Activated CD8-positive, alpha-beta T cell treated with anti-CD3 and anti-CD28 coated beads for 36 hours (primary cell): ENCODE measurements around the gene CFAP299. TPM values are rescaled to one million over a fixed set of nuclear protein-coding genes. Genes with fewer than 3 reads are reported as not detected.

Experiments
- ATAC-seq: fragments of 200-7000 bp; cut with Tn5 transposase; one replicate; pipeline ENCODE4 v1.10.0; 2021; ENCODE audit warnings: mild to moderate bottlenecking, moderate library complexity
- CTCF ChIA-PET: fragments of 350-600 bp; sonication (Branson Sonifier 250); formaldehyde crosslinking; loops from one replicate; lab custom pipeline; 2021; ENCODE audit warnings: antibody characterized with exemption; lab: Charles Lee
- POLR2A ChIA-PET: fragments of 350-600 bp; sonication (Branson Sonifier 250); formaldehyde crosslinking; loops from one replicate; lab custom pipeline; 2021; ENCODE audit warnings: antibody characterized with exemption; lab: Charles Lee
- DNase-seq: peaks from one replicate; pipeline ENCODE4 v3.0.0-alpha.2; 2020
- H3K27ac Mint-ChIP-seq: one replicate; pipeline ENCODE4 v1.8.0; 2021; ENCODE audit warnings: mild to moderate bottlenecking, mixed read lengths
- H3K27me3 Mint-ChIP-seq: one replicate; pipeline ENCODE4 v1.8.0; 2021; ENCODE audit warnings: mixed read lengths
- H3K36me3 Mint-ChIP-seq: one replicate; pipeline ENCODE4 v1.8.0; 2021; ENCODE audit warnings: low read depth, mixed read lengths
- H3K4me1 Mint-ChIP-seq: one replicate; pipeline ENCODE4 v1.8.0; 2021; ENCODE audit warnings: low read depth, mixed read lengths
- H3K4me3 Mint-ChIP-seq: one replicate; pipeline ENCODE4 v1.8.0; 2021; ENCODE audit warnings: mild to moderate bottlenecking, moderate library complexity, mixed read lengths
- H3K9me3 Mint-ChIP-seq: one replicate; pipeline ENCODE4 v1.8.0; 2021; ENCODE audit warnings: mixed read lengths
- CTCF ChIP-seq: fragments of 200-600 bp; IDR thresholded peaks from one replicate; pipeline ENCODE4 v1.8.0; 2022; ENCODE audit warnings: antibody characterized with exemption, mild to moderate bottlenecking
- intact Hi-C: fragments of 100-400 bp; cut with micrococcal nuclease; formaldehyde crosslinking; loops from one replicate; pipeline ENCODE4 v1.10.0; 2022
- total RNA-seq, 2 experiments: library from RNA; stranded (reverse); gene quantifications; one replicate each; pipeline ENCODE4 v1.2.3, GENCODE V29; 2021

Gene CFAP299
- total RNA-seq, 2 experiments from 2014 or later, result not detected

DNA sequence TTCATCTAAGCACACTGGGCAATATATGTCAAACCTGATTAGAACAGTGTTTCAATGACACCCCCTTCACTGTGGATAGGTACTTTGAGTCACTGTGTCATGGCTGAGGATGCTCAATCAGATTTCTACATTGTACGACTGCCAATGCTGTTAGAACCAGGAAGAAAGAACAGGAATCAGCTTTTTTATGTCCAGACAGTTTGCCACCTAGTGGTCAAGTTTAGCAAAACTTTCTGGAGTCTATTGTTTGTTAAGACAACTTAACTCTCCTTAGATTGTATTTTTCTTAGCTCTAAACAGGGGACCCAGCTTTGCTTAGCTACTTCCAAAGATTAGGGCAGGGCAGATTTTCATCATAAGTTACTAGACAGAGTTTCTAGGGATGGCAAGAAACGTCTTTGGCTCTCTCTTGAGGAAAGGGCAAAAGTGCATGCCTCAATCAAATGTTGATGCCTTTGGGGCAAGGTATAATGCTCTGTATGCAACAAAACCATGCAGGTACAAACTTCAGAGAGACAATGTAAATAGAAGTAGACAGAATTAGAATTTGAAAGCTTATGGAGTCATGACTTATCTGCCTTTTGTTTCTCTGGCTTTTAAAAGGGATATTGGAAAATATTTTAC, 654.5 kb downstream of the CFAP299 start:
- peaks cover 3% of the 10 kb centered on the region for H3K27me3 Mint-ChIP-seq
- DNase-seq (peak; percentile 7), ATAC-seq (no peak)
- POLR2A ChIA-PET, result no interaction called here
- TF ChIP-seq CTCF, result peak; percentile 82
- no peak overlapping the region for H3K27ac Mint-ChIP-seq
- no peak overlapping the region for H3K4me3 Mint-ChIP-seq
- CTCF ChIA-PET, result interaction anchor here (0.7 to 3.8 kb wide), 26 partner anchors 8 to 717 kb away, joined by 3 to 18 read pairs (median 4); no protein-coding TSS in a partner anchor
- intact Hi-C loops, result loop anchor here (2.0 kb wide), 1 partner anchor 623 kb away; no protein-coding TSS in a partner anchor
- no peaks in the 10 kb centered on the region for H3K9me3 Mint-ChIP-seq
- no peaks in the 10 kb centered on the region for H3K36me3 Mint-ChIP-seq
- H3K4me1 Mint-ChIP-seq, result no peaks in the 10 kb centered on the region

GRCh38 chr4:80990851-80991250, 655.3 kb downstream of the CFAP299 start:
- H3K4me1 Mint-ChIP-seq, result no peaks in the 10 kb centered on the region
- intact Hi-C loops, result loop anchor here (2.0 kb wide), 1 partner anchor 624 kb away; no protein-coding TSS in a partner anchor
- ATAC-seq (no peak), DNase-seq (no peak)
- H3K27me3 Mint-ChIP-seq, result peaks cover 3% of the 10 kb centered on the region
- no peak for TF ChIP-seq CTCF
- no peaks in the 10 kb centered on the region for H3K36me3 Mint-ChIP-seq
- no peaks in the 10 kb centered on the region for H3K9me3 Mint-ChIP-seq
- H3K4me3 Mint-ChIP-seq, result no peak overlapping the region
- CTCF ChIA-PET, result interaction anchor here (0.6 to 3.8 kb wide), 13 partner anchors 9 to 631 kb away, joined by 3 to 18 read pairs (median 6); no protein-coding TSS in a partner anchor
- POLR2A ChIA-PET, result no interaction called here
- H3K27ac Mint-ChIP-seq, result no peak overlapping the region

GRCh38 chr4:80999943-81000342, 664.4 kb downstream of the CFAP299 start:
- ATAC-seq (no peak), DNase-seq (no peak)
- H3K27ac Mint-ChIP-seq, result no peak overlapping the region
- no peaks in the 10 kb centered on the region for H3K36me3 Mint-ChIP-seq
- ChIA-PET POLR2A (no interaction called here), CTCF (interaction anchor here (1.5 kb wide), 1 partner anchor 10 kb away, joined by 5 read pairs; no protein-coding TSS in a partner anchor)
- H3K9me3 Mint-ChIP-seq, result no peaks in the 10 kb centered on the region
- peaks cover 5% of the 10 kb centered on the region for H3K27me3 Mint-ChIP-seq
- intact Hi-C loops, result no loop called here
- no peak for TF ChIP-seq CTCF
- no peaks in the 10 kb centered on the region for H3K4me1 Mint-ChIP-seq
- no peak overlapping the region for H3K4me3 Mint-ChIP-seq

DNA sequence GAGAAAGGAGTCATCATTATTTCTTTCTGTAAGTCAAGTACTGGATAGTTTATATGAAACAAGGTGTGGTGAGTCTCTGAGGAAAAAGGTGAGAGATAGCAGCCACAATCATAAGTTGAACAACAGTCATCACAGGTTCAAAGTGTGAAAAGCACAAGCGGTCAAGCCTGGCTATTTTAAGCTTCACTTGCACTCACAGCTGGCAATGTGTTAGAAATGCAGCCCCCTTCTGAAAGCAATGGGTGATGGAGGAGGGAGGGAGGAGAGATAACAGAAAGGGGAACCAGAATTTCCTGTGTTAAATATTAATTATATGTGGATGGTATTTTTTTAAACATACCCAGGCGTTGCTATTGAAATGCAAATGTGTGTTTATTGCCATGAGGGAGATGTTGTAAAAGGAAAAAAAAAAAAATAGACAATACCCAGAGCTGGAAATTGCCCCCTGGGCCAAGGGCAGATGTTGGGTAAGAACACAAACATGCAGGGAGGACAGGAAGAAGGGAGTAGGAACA, 668.1 kb downstream of the CFAP299 start:
- no peak for TF ChIP-seq CTCF
- H3K4me3 Mint-ChIP-seq, result no peak overlapping the region
- ChIA-PET POLR2A (no interaction called here), CTCF (interaction anchor here (1.0 kb wide), 1 partner anchor 14 kb away, joined by 3 read pairs; no protein-coding TSS in a partner anchor)
- H3K36me3 Mint-ChIP-seq, result no peaks in the 10 kb centered on the region
- H3K9me3 Mint-ChIP-seq, result peaks cover 1% of the 10 kb centered on the region
- DNase-seq, result no peak
- no peak overlapping the region for H3K27ac Mint-ChIP-seq
- H3K27me3 Mint-ChIP-seq, result peaks cover 7% of the 10 kb centered on the region
- ATAC-seq, result no peak
- H3K4me1 Mint-ChIP-seq, result no peaks in the 10 kb centered on the region
- intact Hi-C loops, result no loop called here

DNA sequence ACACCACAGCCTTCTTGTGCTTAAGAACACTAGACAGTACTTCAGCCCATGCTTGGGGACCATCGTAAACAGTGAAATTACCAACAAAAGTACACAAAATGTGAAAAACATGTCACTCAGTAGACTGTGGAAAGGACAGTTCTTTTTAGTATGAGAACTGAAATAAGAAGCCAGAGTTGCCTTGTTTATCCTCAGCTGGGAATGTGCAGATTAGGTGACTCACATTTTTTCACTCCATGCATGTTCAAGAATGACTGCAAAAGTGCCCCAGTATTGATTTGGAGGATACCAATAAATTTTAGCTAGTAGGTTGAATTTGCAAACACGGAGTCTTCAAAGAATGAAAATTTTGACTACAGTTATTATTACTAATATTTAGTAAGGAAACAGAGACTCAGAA, 671.9 kb downstream of the CFAP299 start:
- intact Hi-C loops, result no loop called here
- Mint-ChIP-seq H3K9me3 (peaks cover 1% of the 10 kb centered on the region), H3K27me3 (peaks cover 6% of the 10 kb centered on the region), H3K4me1 (no peaks in the 10 kb centered on the region), H3K4me3 (no peak overlapping the region), H3K36me3 (no peaks in the 10 kb centered on the region), H3K27ac (no peak overlapping the region)
- POLR2A ChIA-PET, result no interaction called here
- DNase-seq (no peak), ATAC-seq (no peak)
- no peak for TF ChIP-seq CTCF
- CTCF ChIA-PET, result interaction anchor here (0.8 kb wide), 1 partner anchor 63 kb away, joined by 3 read pairs; no protein-coding TSS in a partner anchor
